GM12878 (cell line): Measurements from ENCODE around the gene MYO1D. TPM values are rescaled to one million over a fixed set of nuclear protein-coding genes. Genes with fewer than 3 reads are reported as not detected.
A peak's percentile ranks its signal among the peaks of the same experiment; 100 is the strongest.

Experiments
- ASH2L ChIP-seq: fragments of 300-600, 200-600 bp; sonication (generic); IDR thresholded peaks from 2 replicates; pipeline ENCODE4 v1.6.1; 2017; ENCODE audit warnings: low read depth, mild to moderate bottlenecking, borderline replicate concordance
- DPF2 ChIP-seq: fragments of 450-650 bp; IDR thresholded peaks from 2 replicates; pipeline ENCODE4 v1.6.1; 2017; ENCODE audit warnings: mild to moderate bottlenecking
- EZH2 ChIP-seq: IDR thresholded peaks from 2 replicates; pipeline ENCODE4 v1.6.1; 2012; ENCODE audit warnings: low read depth, mild to moderate bottlenecking, control low read depth, inconsistent platforms, low read length, borderline replicate concordance; ENCODE audit not compliant: control insufficient read depth
- FOXM1 ChIP-seq: IDR thresholded peaks from 2 replicates; pipeline ENCODE4 v1.6.1; 2012; ENCODE audit warnings: low read depth, mild to moderate bottlenecking, inconsistent platforms, low read length, moderate library complexity
- HDAC6 ChIP-seq: fragments of 200-600 bp; sonication (generic); IDR thresholded peaks from one replicate; pipeline ENCODE4 v1.8.0; 2017; ENCODE audit warnings: antibody characterized with exemption; ENCODE audit not compliant: unreplicated experiment
- KDM1A ChIP-seq: fragments of 200-600 bp; sonication (generic); IDR thresholded peaks from 2 replicates; pipeline ENCODE4 v1.6.1; 2016; ENCODE audit warnings: borderline replicate concordance
- MEF2A ChIP-seq: IDR thresholded peaks from 2 replicates; pipeline ENCODE4 v1.6.1; 2011; ENCODE audit warnings: low read depth, mild to moderate bottlenecking, low read length, moderate library complexity; ENCODE audit not compliant: insufficient read depth
- NR2C2 ChIP-seq: IDR thresholded peaks from 2 replicates; pipeline ENCODE4 v1.6.1; 2011; ENCODE audit warnings: borderline replicate concordance, low read depth; ENCODE audit not compliant: control insufficient read depth, insufficient read length
- RCOR1 ChIP-seq: conservative IDR thresholded peaks from 2 replicates; pipeline ENCODE4 v1.6.1; 2012; ENCODE audit warnings: low read depth, low read length, improper control_type of control experiment
- SMARCA5 ChIP-seq: fragments of 450-650 bp; IDR thresholded peaks from 2 replicates; pipeline ENCODE4 v1.6.1; 2017; ENCODE audit warnings: mild to moderate bottlenecking
- STAT1 ChIP-seq: fragments of 450-650 bp; conservative IDR thresholded peaks from 2 replicates; pipeline ENCODE4 v1.6.1; 2014; ENCODE audit warnings: antibody characterized with exemption, mild to moderate bottlenecking
- TCF3 ChIP-seq: IDR thresholded peaks from 2 replicates; pipeline ENCODE4 v1.6.1; 2012; ENCODE audit warnings: low read depth, mild to moderate bottlenecking, low read length, borderline replicate concordance; ENCODE audit not compliant: insufficient read depth
- TCF7 ChIP-seq: IDR thresholded peaks from 2 replicates; pipeline ENCODE4 v1.6.1; 2014; ENCODE audit warnings: antibody characterized with exemption, borderline replicate concordance
- ZNF24 ChIP-seq: fragments of 450-650 bp; IDR thresholded peaks from 2 replicates; pipeline ENCODE4 v1.6.1; 2017; ENCODE audit warnings: antibody characterized with exemption, mild to moderate bottlenecking
- ZSCAN29 ChIP-seq: fragments of 450-650 bp; IDR thresholded peaks from 2 replicates; pipeline ENCODE4 v1.6.1; 2017; ENCODE audit warnings: mild to moderate bottlenecking, moderate library complexity
- polyA plus RNA-seq, 11 experiments: library from polyadenylated mRNA; depleted of rRNA in 4 of 11; unstranded in 6 of 11; stranded (reverse) in 5 of 11; fragments of >200 nt; fragmentation: Nextera tagmentation in 4 of 11; fragmentation: Illumina TruSeq in 1 of 11; extraction: Ambion mirVana in 4 of 11; extraction: Trizol in 1 of 11; gene quantifications; 1 replicate in 1 of 11; 2 replicates in 10 of 11; pipeline versions ENCODE4 v1.2.1 to v1.2.3, GENCODE V29; 2011 to 2016; ENCODE audit warnings: inconsistent platforms in 2 of 11, missing spikeins in 2 of 11, low read depth in 1 of 11
- total RNA-seq, 4 experiments: library from RNA; depleted of rRNA in 3 of 4; stranded (reverse); fragments of >200 nt in 3 of 4; fragmentation: Illumina TruSeq in 1 of 4; extraction: Trizol in 1 of 4; gene quantifications; 2 replicates each; pipeline versions ENCODE4 v1.2.1 to v1.2.3, GENCODE V29; 2013 to 2021
- TF ChIP-seq, protein P1 (sequence below): fragments of 150-350 bp; IDR thresholded peaks from 2 replicates; pipeline ENCODE4 v1.6.1; 2016; ENCODE audit warnings: low read depth, low read length
- TF ChIP-seq, protein P2 (sequence below): IDR thresholded peaks from 2 replicates; pipeline ENCODE4 v1.6.1; 2011; ENCODE audit warnings: low read depth, mild to moderate bottlenecking, low read length, moderate library complexity, borderline replicate concordance; ENCODE audit errors: extremely low read depth
- TF ChIP-seq, protein P3 (sequence below): fragments of 450-650 bp; formaldehyde crosslinking; IDR thresholded peaks from 2 replicates; pipeline ENCODE4 v1.4.0; 2022; ENCODE audit warnings: mild to moderate bottlenecking, moderate library complexity
- TF ChIP-seq, protein P4 (sequence below): fragments of 450-650 bp; IDR thresholded peaks from 2 replicates; pipeline ENCODE4 v1.6.1; 2014; ENCODE audit warnings: mild to moderate bottlenecking

MYO1D gene
- total and polyA plus RNA-seq, 10 of the 15 experiments (the other 5 are each of a cell fraction or from before 2014, with no cell fraction given): 1.8 to 37.7 (median 25.4) TPM

DNA sequence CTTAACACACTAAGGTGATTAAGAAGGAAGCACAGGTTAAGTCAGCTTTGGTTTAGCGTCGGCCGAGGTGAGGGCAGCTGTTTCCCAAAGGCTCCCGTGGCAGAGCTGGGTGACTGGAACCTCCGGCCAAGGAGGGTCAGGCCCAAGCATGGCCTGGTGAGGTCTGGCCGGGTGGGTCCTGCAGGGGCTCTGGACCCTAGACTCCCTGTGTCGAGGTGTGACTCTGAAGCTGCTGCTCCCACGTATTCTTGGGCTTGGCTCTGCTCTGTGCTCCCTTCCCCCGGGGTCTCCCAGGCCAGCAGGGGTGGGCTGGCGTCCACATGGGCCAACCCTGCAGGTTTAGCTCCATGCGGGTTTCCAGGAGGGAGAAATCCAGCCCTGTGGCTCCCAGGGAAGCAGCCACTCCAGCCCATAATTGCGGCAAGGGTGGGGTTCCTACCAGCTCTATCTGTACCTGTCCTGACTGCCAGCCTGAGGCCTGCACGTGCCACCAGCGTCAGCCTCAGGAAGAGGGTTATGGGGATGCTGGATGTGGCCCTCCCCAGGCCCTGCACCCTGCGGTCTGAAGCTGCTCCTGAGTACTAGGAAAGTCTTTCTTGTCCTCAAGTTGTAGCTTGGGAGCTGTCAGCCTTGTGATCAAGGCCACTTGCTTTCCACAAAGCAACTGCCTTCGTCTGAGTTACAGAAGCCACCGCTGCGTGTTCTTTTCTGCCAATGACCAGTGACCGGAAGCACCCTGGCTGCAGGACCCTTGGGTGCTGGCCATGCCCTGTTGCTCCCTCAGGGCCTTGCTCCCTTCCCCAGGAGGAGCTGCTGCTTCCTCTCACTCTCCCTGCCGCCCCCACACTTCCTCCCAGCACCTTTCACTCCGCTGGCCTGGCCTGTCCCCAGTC, 385.3 kb downstream of the MYO1D start (continued):
- TF ChIP-seq EZH2 (no peak), ZSCAN29 (no peak), ASH2L (no peak), FOXM1 (0 out of 2 replicates have a peak, but pooled peaks have one; percentile 24), SMARCA5 (no peak), ZNF24 (peak; percentile 57; the same call in 1 of the 2 replicates), NR2C2 (no peak), DPF2 (peak; percentile 54), HDAC6 (no peak), KDM1A (no peak), TCF7 (no peak), MEF2A (no peak), RCOR1 (peak; percentile 33; the same call in 1 of the 2 replicates), TCF3 (no peak), STAT1 (no peak)
- TF ChIP-seq, protein P1, sequence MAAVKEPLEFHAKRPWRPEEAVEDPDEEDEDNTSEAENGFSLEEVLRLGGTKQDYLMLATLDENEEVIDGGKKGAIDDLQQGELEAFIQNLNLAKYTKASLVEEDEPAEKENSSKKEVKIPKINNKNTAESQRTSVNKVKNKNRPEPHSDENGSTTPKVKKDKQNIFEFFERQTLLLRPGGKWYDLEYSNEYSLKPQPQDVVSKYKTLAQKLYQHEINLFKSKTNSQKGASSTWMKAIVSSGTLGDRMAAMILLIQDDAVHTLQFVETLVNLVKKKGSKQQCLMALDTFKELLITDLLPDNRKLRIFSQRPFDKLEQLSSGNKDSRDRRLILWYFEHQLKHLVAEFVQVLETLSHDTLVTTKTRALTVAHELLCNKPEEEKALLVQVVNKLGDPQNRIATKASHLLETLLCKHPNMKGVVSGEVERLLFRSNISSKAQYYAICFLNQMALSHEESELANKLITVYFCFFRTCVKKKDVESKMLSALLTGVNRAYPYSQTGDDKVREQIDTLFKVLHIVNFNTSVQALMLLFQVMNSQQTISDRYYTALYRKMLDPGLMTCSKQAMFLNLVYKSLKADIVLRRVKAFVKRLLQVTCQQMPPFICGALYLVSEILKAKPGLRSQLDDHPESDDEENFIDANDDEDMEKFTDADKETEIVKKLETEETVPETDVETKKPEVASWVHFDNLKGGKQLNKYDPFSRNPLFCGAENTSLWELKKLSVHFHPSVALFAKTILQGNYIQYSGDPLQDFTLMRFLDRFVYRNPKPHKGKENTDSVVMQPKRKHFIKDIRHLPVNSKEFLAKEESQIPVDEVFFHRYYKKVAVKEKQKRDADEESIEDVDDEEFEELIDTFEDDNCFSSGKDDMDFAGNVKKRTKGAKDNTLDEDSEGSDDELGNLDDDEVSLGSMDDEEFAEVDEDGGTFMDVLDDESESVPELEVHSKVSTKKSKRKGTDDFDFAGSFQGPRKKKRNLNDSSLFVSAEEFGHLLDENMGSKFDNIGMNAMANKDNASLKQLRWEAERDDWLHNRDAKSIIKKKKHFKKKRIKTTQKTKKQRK: no peak
- TF ChIP-seq, protein P2, sequence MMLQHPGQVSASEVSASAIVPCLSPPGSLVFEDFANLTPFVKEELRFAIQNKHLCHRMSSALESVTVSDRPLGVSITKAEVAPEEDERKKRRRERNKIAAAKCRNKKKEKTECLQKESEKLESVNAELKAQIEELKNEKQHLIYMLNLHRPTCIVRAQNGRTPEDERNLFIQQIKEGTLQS: no peak
- TF ChIP-seq, protein P3, sequence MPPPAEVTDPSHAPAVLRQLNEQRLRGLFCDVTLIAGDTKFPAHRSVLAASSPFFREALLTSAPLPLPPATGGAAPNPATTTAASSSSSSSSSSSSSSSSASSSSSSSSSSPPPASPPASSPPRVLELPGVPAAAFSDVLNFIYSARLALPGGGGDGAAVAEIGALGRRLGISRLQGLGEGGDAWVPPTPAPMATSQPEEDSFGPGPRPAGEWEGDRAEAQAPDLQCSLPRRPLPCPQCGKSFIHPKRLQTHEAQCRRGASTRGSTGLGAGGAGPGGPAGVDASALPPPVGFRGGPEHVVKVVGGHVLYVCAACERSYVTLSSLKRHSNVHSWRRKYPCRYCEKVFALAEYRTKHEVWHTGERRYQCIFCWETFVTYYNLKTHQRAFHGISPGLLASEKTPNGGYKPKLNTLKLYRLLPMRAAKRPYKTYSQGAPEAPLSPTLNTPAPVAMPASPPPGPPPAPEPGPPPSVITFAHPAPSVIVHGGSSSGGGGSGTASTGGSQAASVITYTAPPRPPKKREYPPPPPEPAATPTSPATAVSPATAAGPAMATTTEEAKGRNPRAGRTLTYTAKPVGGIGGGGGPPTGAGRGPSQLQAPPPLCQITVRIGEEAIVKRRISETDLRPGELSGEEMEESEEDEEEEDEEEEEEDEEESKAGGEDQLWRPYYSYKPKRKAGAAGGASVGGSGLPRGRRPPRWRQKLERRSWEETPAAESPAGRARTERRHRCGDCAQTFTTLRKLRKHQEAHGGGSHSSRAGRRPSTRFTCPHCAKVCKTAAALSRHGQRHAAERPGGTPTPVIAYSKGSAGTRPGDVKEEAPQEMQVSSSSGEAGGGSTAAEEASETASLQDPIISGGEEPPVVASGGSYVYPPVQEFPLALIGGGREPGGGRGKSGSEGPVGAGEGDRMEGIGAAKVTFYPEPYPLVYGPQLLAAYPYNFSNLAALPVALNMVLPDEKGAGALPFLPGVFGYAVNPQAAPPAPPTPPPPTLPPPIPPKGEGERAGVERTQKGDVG (CRISPR knock-in tag): no peak
- TF ChIP-seq, protein P4, sequence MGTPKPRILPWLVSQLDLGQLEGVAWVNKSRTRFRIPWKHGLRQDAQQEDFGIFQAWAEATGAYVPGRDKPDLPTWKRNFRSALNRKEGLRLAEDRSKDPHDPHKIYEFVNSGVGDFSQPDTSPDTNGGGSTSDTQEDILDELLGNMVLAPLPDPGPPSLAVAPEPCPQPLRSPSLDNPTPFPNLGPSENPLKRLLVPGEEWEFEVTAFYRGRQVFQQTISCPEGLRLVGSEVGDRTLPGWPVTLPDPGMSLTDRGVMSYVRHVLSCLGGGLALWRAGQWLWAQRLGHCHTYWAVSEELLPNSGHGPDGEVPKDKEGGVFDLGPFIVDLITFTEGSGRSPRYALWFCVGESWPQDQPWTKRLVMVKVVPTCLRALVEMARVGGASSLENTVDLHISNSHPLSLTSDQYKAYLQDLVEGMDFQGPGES: no peak
